IMR-90 (cell line): ENCODE data around the gene MRC2. TPM values are rescaled to one million over a fixed set of nuclear protein-coding genes. Genes with fewer than 3 reads are reported as not detected.
A peak's percentile ranks its signal among the peaks of the same experiment; 100 is the strongest.

Experiments used
- ATAC-seq: fragments of 200-7000 bp; cut with Tn5 transposase; 2 replicates; pipeline ENCODE4 v1.9.1; 2020; ENCODE audit warnings: low read depth, mild to moderate bottlenecking, moderate library complexity
- BruUV-seq: library from RNA; stranded (reverse); fragments of 400-500 nt; replicated peaks from 2 replicates; lab custom pipeline; 2021; lab: Mats Ljungman, UMichigan
- CTCF ChIA-PET: fragments of 300-600 bp; formaldehyde crosslinking; extraction: SDS; loops from one replicate; lab custom pipeline; 2021; ENCODE audit warnings: antibody characterized with exemption; lab: Yijun Ruan, JAX
- POLR2A ChIA-PET: fragments of 300-600 bp; sonication (Branson Sonifier 250); formaldehyde crosslinking; loops from one replicate; lab custom pipeline; 2022; ENCODE audit warnings: antibody characterized with exemption; ENCODE audit not compliant: unreplicated experiment; lab: Charles Lee
- DNase-seq: peaks from one replicate; pipeline ENCODE4 v3.0.0; 2013
- H2AFZ ChIP-seq: replicated peaks from 2 replicates; pipeline ENCODE3; 2013; ENCODE audit warnings: low read length, mild to moderate bottlenecking; ENCODE audit not compliant: poor library complexity
- H2AK5ac ChIP-seq: 2 replicates; pipeline ENCODE4 v1.6.1; 2013; ENCODE audit warnings: low read depth, low read length, inconsistent platforms
- H2AK9ac ChIP-seq: replicated peaks from 2 replicates; pipeline ENCODE3; 2013; ENCODE audit warnings: mild to moderate bottlenecking, low read depth, low read length, moderate library complexity; ENCODE audit not compliant: poor library complexity
- H2BK120ac ChIP-seq: 2 replicates; pipeline ENCODE4 v1.6.1; 2013; ENCODE audit warnings: low read depth, low read length, inconsistent platforms
- H2BK15ac ChIP-seq: 3 replicates; pipeline ENCODE4 v1.6.1; 2013; ENCODE audit warnings: low read depth, low read length, inconsistent platforms
- H2BK20ac ChIP-seq: 2 replicates; pipeline ENCODE4 v1.6.1; 2013; ENCODE audit warnings: low read depth, mild to moderate bottlenecking, inconsistent platforms, low read length, moderate library complexity
- H2BK5ac ChIP-seq: 2 replicates; pipeline ENCODE4 v1.6.1; 2013; ENCODE audit warnings: mild to moderate bottlenecking, low read depth, low read length, inconsistent platforms; ENCODE audit not compliant: poor library complexity, severe bottlenecking
- H3K14ac ChIP-seq: replicated peaks from 2 replicates; pipeline ENCODE4 v1.6.1; 2013; ENCODE audit warnings: low read depth, low read length, inconsistent platforms
- H3K18ac ChIP-seq: 2 replicates; pipeline ENCODE4 v1.6.1; 2013; ENCODE audit warnings: low read depth, low read length, control low read depth
- H3K23ac ChIP-seq: 2 replicates; pipeline ENCODE4 v1.6.1; 2013; ENCODE audit warnings: low read depth, low read length, inconsistent platforms
- H3K27ac ChIP-seq: 2 replicates; pipeline ENCODE4 v1.5.1; 2013; ENCODE audit warnings: mild to moderate bottlenecking, control low read depth, low read length; ENCODE audit not compliant: insufficient read depth
- H3K27me3 ChIP-seq: 2 replicates; pipeline ENCODE4 v1.6.1; 2013; ENCODE audit warnings: low read length; ENCODE audit not compliant: control insufficient read depth, insufficient read depth
- H3K36me3 ChIP-seq: 2 replicates; pipeline ENCODE4 v1.6.1; 2013; ENCODE audit warnings: low read length, mixed read lengths; ENCODE audit not compliant: control insufficient read depth, insufficient read depth
- H3K4ac ChIP-seq: 2 replicates; pipeline ENCODE4 v1.6.1; 2013; ENCODE audit warnings: low read depth, low read length, inconsistent platforms
- H3K4me1 ChIP-seq: 2 replicates; pipeline ENCODE4 v1.6.1; 2013; ENCODE audit warnings: low read length, mixed read lengths; ENCODE audit not compliant: control insufficient read depth, insufficient read depth
- H3K4me2 ChIP-seq: 2 replicates; pipeline ENCODE4 v1.6.1; 2013; ENCODE audit warnings: low read depth, mild to moderate bottlenecking, control low read depth, low read length, moderate library complexity
- H3K4me3 ChIP-seq: 2 replicates; pipeline ENCODE4 v1.5.1; 2013; ENCODE audit warnings: low read depth, mild to moderate bottlenecking, control low read depth, low read length, moderate library complexity; ENCODE audit not compliant: insufficient read depth
- H3K56ac ChIP-seq: 2 replicates; pipeline ENCODE4 v1.6.1; 2013; ENCODE audit warnings: low read length, inconsistent platforms; ENCODE audit not compliant: insufficient read depth; ENCODE audit errors: extremely low read depth
- H3K79me1 ChIP-seq, 2 experiments: 2 replicates each; pipeline ENCODE4 v1.6.1; 2013; ENCODE audit warnings: low read length in 2 of 2, inconsistent platforms in 1 of 2, low read depth in 1 of 2
- H3K9ac ChIP-seq: 2 replicates; pipeline ENCODE4 v1.6.1; 2013; ENCODE audit warnings: low read depth, low read length, control low read depth
- H3K9me1 ChIP-seq: 2 replicates; pipeline ENCODE4 v1.6.1; 2013; ENCODE audit warnings: low read length, inconsistent platforms; ENCODE audit not compliant: insufficient read depth
- H3K9me3 ChIP-seq: 2 replicates; pipeline ENCODE4 v1.6.1; 2013; ENCODE audit warnings: low read length; ENCODE audit not compliant: control insufficient read depth, insufficient read depth
- H4K20me1 ChIP-seq: 2 replicates; pipeline ENCODE4 v1.6.1; 2013; ENCODE audit warnings: low read length, inconsistent platforms; ENCODE audit not compliant: insufficient read depth
- H4K5ac ChIP-seq: 2 replicates; pipeline ENCODE4 v1.6.1; 2013; ENCODE audit warnings: mild to moderate bottlenecking, low read depth, low read length, control low read depth
- H4K8ac ChIP-seq, 2 experiments: 2 replicates each; pipeline ENCODE4 v1.6.1; 2013; ENCODE audit warnings: low read depth in 2 of 2, low read length in 2 of 2, control low read depth in 1 of 2, inconsistent platforms in 1 of 2
- H4K91ac ChIP-seq: 2 replicates; pipeline ENCODE4 v1.6.1; 2013; ENCODE audit warnings: low read depth, low read length, inconsistent platforms; ENCODE audit not compliant: insufficient read depth
- BHLHE40 ChIP-seq: fragments of 150-350 bp; IDR thresholded peaks from 2 replicates; pipeline ENCODE4 v1.6.1; 2016; ENCODE audit warnings: mild to moderate bottlenecking, low read depth, low read length
- CEBPB ChIP-seq: IDR thresholded peaks from 2 replicates; pipeline ENCODE4 v1.6.1; 2012; ENCODE audit warnings: low read depth, low read length, improper control_type of control experiment
- CHD1 ChIP-seq: IDR thresholded peaks from 2 replicates; pipeline ENCODE4 v1.6.1; 2012; ENCODE audit warnings: low read depth, low read length, improper control_type of control experiment
- MAFK ChIP-seq: IDR thresholded peaks from 2 replicates; pipeline ENCODE4 v1.6.1; 2012; ENCODE audit warnings: low read depth, low read length, improper control_type of control experiment
- MAZ ChIP-seq: IDR thresholded peaks from 2 replicates; pipeline ENCODE4 v1.6.1; 2012; ENCODE audit warnings: low read depth, mild to moderate bottlenecking, low read length, improper control_type of control experiment, moderate library complexity, borderline replicate concordance
- MXI1 ChIP-seq: IDR thresholded peaks from 2 replicates; pipeline ENCODE4 v1.6.1; 2012; ENCODE audit warnings: low read depth, mild to moderate bottlenecking, low read length, moderate library complexity, borderline replicate concordance
- NFE2L2 ChIP-seq: fragments of 150-350 bp; IDR thresholded peaks from 2 replicates; pipeline ENCODE4 v1.6.1; 2016; ENCODE audit warnings: low read depth, mild to moderate bottlenecking, low read length
- POLR2A ChIP-seq: IDR thresholded peaks from 2 replicates; pipeline ENCODE4 v1.6.1; 2012; ENCODE audit warnings: mild to moderate bottlenecking, low read depth, low read length
- RAD21 ChIP-seq: IDR thresholded peaks from 2 replicates; pipeline ENCODE4 v1.6.1; 2012; ENCODE audit warnings: low read length, improper control_type of control experiment
- RCOR1 ChIP-seq: IDR thresholded peaks from 2 replicates; pipeline ENCODE4 v1.6.1; 2012; ENCODE audit warnings: mild to moderate bottlenecking, low read length, improper control_type of control experiment; ENCODE audit not compliant: insufficient replicate concordance
- RFX5 ChIP-seq: IDR thresholded peaks from 2 replicates; pipeline ENCODE4 v1.8.0; 2012; ENCODE audit warnings: low read depth, mild to moderate bottlenecking, low read length, moderate library complexity
- SMC3 ChIP-seq: fragments of 150-350 bp; IDR thresholded peaks from 2 replicates; pipeline ENCODE4 v1.6.1; 2016; ENCODE audit warnings: low read depth, mild to moderate bottlenecking, antibody characterized with exemption, low read length, moderate library complexity
- WGBS, 2 experiments: methylation state at CpG; one replicate each; pipeline versions ENCODE4 v1.1.5 to v1.1.7; 2013; ENCODE audit warnings: missing lambda C conversion rate in 2 of 2; ENCODE audit not compliant: insufficient read length in 1 of 2; ENCODE audit errors: extremely low coverage in 2 of 2; 5-methylcytosine and 5-hydroxymethylcytosine counted together
- dilution Hi-C: fragments of 300-500 bp; cut with HindIII; formaldehyde crosslinking; loops from one replicate; pipeline ENCODE4 v1.14.3; 2018; ENCODE audit warnings: low sequenced_read_pairs; ENCODE audit not compliant: unreplicated experiment
- in situ Hi-C: fragments of 300-500 bp; cut with MboI; formaldehyde crosslinking; loops from 3 replicates; pipeline ENCODE4 v1.14.3; 2019; ENCODE audit warnings: low sequenced_read_pairs, inconsistent platforms, mixed read lengths
- intact Hi-C: fragments of 100-400 bp; cut with micrococcal nuclease; formaldehyde crosslinking; loops from 2 replicates; pipeline ENCODE4 v1.10.0; 2022
- polyA plus RNA-seq, 3 experiments: library from polyadenylated mRNA; depleted of rRNA; stranded (reverse); fragments of >200 nt; gene quantifications; 2 replicates each; pipeline ENCODE4 v1.2.3, GENCODE V29; 2012; ENCODE audit warnings: low replicate concordance in 1 of 3
- total RNA-seq: library from RNA; depleted of rRNA; stranded (reverse); fragments of >200 nt; gene quantifications from 2 replicates; pipeline ENCODE4 v1.2.3, GENCODE V29; 2012
- TF ChIP-seq, protein P1 (sequence below): fragments of 150-350 bp; IDR thresholded peaks from 2 replicates; pipeline ENCODE4 v1.6.1; 2016; ENCODE audit warnings: low read depth, mild to moderate bottlenecking, low read length, moderate library complexity, borderline replicate concordance
- TF ChIP-seq, protein P2 (sequence below): conservative IDR thresholded peaks from 2 replicates; pipeline ENCODE4 v1.5.1; 2012; ENCODE audit warnings: mild to moderate bottlenecking, low read depth, low read length, improper control_type of control experiment
- TF ChIP-seq, protein P3 (sequence below): fragments of 150-350 bp; IDR thresholded peaks from 2 replicates; pipeline ENCODE4 v1.6.1; 2017; ENCODE audit warnings: mild to moderate bottlenecking, antibody characterized with exemption, low read length, low read depth

MRC2 gene
- total and polyA plus RNA-seq, 2 of the 4 experiments (the other 2 are of a cell fraction), result 39.3 to 137 TPM

DNA sequence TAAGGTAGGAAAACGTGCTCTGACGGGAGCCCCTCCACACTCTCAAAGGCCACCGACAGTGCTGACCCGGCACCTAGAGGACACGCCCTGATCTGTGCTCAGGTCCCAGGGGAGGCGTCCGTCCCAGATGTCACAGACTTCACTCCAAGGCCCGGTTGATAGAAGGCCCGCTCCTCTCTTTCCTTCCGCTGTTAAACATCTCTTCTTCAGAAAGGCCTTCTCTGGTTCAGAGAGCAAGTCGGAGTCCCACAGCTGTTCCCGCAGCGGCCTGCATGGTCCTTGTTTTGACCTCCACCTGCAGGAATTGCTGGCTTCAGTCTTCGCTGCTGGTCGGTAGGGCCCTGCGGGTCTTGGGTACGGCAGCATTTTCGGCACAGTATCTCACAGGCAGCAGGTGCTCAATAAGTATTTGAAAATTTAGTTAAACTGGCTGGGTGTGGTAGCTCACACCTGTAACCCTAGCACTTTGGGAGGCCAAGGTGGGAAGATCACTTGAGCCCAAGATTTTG, 88.5 kb downstream of the MRC2 start:
- Histone ChIP-seq H3K18ac (no peak overlapping the region), H2AK5ac (peak overlapping the region; percentile 88), H4K8ac (peak overlapping the region; percentile 41 to 89; a peak in 2 of 4 replicates), H2BK15ac (peak overlapping the region; percentile 99; the same call in 2 of the 3 replicates), H3K4me1 (peaks cover 12% of the 10 kb centered on the region), H3K23ac (no peak overlapping the region), H3K9me1 (peaks cover 19% of the 10 kb centered on the region), H4K20me1 (no peaks in the 10 kb centered on the region), H3K4me3 (no peak overlapping the region), H2AK9ac (peak overlapping the region; percentile 48), H3K9me3 (no peaks in the 10 kb centered on the region), H3K4me2 (no peak overlapping the region), H4K5ac (no peak overlapping the region), H2AFZ (no peak overlapping the region), H2BK20ac (peak overlapping the region; percentile 73), H3K27me3 (no peaks in the 10 kb centered on the region), H3K4ac (peak overlapping the region; percentile 89), H3K27ac (no peak overlapping the region), H3K56ac (no peak overlapping the region), H3K36me3 (no peaks in the 10 kb centered on the region), H3K9ac (no peak overlapping the region), H2BK5ac (peak overlapping the region; percentile 73), H3K79me1 (no peaks in the 10 kb centered on the region), H4K91ac (peak overlapping the region; percentile 79), H3K14ac (no peak overlapping the region; the same call in 1 of the 2 replicates), H2BK120ac (peak overlapping the region; percentile 92)
- WGBS, 2 experiments, result 97% methylated on average over 8 of the region's 18 CpGs; no CpG with 5 or more reads in 1 of the 2 experiments
- dilution Hi-C loops, result no loop called here
- BruUV-seq, result no TSS peak
- no peak for DNase-seq
- in situ Hi-C loops, result no loop called here
- intact Hi-C loops, result no loop called here
- POLR2A ChIA-PET, result interaction anchor here (0.7 kb wide), 1 partner anchor 12 kb away, joined by 3 read pairs; no protein-coding TSS in a partner anchor
- no peak for ATAC-seq
- TF ChIP-seq CHD1 (no peak), BHLHE40 (no peak), MAFK (no peak), POLR2A (no peak), NFE2L2 (no peak), RAD21 (no peak), RFX5 (no peak), CEBPB (no peak), SMC3 (no peak), RCOR1 (no peak), MAZ (no peak), MXI1 (no peak)
- TF ChIP-seq, protein P1, sequence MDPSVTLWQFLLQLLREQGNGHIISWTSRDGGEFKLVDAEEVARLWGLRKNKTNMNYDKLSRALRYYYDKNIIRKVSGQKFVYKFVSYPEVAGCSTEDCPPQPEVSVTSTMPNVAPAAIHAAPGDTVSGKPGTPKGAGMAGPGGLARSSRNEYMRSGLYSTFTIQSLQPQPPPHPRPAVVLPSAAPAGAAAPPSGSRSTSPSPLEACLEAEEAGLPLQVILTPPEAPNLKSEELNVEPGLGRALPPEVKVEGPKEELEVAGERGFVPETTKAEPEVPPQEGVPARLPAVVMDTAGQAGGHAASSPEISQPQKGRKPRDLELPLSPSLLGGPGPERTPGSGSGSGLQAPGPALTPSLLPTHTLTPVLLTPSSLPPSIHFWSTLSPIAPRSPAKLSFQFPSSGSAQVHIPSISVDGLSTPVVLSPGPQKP, result no peak
- TF ChIP-seq, protein P2, sequence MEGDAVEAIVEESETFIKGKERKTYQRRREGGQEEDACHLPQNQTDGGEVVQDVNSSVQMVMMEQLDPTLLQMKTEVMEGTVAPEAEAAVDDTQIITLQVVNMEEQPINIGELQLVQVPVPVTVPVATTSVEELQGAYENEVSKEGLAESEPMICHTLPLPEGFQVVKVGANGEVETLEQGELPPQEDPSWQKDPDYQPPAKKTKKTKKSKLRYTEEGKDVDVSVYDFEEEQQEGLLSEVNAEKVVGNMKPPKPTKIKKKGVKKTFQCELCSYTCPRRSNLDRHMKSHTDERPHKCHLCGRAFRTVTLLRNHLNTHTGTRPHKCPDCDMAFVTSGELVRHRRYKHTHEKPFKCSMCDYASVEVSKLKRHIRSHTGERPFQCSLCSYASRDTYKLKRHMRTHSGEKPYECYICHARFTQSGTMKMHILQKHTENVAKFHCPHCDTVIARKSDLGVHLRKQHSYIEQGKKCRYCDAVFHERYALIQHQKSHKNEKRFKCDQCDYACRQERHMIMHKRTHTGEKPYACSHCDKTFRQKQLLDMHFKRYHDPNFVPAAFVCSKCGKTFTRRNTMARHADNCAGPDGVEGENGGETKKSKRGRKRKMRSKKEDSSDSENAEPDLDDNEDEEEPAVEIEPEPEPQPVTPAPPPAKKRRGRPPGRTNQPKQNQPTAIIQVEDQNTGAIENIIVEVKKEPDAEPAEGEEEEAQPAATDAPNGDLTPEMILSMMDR, result no peak
- TF ChIP-seq, protein P3, sequence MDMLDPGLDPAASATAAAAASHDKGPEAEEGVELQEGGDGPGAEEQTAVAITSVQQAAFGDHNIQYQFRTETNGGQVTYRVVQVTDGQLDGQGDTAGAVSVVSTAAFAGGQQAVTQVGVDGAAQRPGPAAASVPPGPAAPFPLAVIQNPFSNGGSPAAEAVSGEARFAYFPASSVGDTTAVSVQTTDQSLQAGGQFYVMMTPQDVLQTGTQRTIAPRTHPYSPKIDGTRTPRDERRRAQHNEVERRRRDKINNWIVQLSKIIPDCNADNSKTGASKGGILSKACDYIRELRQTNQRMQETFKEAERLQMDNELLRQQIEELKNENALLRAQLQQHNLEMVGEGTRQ, result no peak
- CTCF ChIA-PET, result no interaction called here
